Superior temporal gyrus (tissue), 1 donor: Measurements from ENCODE around the gene GABRD.
"Not testable (repeated sequence)": the region's sequence is repeated elsewhere in the genome, so short reads cannot be mapped to it uniquely, and the experiment has no call there.

ENCODE experiments used
- DNase-seq: peaks from one replicate; pipeline ENCODE4 v3.0.0-alpha.2; 2016; ENCODE audit errors: extremely low spot score

GABRD gene, protein sequence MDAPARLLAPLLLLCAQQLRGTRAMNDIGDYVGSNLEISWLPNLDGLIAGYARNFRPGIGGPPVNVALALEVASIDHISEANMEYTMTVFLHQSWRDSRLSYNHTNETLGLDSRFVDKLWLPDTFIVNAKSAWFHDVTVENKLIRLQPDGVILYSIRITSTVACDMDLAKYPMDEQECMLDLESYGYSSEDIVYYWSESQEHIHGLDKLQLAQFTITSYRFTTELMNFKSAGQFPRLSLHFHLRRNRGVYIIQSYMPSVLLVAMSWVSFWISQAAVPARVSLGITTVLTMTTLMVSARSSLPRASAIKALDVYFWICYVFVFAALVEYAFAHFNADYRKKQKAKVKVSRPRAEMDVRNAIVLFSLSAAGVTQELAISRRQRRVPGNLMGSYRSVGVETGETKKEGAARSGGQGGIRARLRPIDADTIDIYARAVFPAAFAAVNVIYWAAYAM

DNA sequence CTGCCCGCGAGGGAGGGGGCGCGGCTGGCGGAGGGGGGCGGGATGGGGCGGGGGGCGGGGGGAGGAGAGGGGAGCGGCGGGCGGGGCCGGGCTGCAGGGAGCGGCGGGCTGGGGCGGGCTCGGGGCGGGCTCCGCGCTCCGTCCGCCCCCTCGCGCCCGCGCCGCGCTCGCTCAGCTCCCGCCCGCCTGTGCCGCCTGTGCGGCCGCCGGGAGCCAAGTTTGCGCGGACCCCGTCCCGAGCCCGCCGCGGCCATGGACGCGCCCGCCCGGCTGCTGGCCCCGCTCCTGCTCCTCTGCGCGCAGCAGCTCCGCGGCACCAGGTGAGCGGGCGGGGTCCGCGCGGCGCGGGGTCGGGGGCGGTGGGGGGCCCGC lies at the start of gene GABRD:
Gene GABRD, plus strand, starts transcription at position 174 of the 372 bp plus-strand sequence. Its CDS starts 79 bp downstream, at position 253.
- DNase-seq: no peak

DNA sequence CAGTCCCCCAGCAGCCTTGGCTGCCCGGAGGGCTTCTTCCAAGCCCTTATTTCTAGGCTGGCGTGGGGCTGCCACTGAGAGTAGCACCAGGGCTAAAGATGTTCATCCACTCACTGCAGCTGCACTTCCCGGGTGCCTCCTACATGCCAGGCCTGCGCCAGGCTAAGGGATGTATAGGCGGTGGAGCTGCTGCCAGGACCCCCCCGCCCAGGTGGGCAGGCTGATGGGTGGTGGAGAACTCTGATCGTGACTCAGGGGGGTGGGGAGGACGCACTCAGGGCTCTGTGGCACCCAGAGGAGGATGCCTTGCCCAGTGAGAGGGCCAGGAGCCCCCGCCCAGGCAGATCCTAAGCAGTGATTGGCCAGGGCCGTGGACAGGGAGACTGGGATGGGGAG lies 49.6 kb upstream of the GABRD start:
- DNase-seq: no peak

DNA sequence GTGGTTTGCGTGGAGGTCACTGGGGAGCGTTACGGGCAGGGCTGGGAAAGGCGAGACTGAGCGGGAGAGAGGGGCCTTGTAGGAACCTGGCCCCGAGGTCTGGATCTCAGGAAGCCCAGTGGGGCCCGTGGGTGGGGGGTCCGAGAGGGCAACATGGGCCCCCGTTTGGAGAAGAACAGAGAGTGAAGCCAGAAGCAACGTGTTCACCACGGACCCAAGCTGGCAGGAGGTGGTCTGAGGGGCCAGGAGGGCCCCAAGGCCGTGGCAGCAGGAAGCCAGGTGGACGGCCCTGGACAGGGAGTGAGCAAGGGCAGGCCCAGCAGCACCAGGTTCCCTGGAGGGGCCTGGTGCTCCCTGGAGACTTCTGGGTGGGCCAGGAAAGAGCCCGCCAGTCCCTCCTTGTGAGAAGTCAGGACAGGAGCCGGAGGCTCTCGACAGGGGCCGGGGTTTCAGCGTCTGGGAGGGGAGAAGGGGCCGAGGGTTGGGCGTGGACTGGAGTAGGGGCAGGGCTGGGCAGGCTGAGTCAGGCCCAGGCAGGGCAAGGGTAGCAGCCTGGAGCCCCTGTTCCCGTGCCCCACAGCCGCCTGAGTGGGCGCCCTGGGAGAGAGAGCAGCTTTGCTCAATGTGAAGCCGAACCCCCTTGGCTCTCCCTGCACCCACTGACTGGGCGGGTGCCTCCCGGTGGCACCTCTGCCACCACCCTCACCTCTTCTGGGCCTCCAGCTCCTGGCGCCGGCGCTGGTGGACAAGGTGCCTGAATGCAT lies 49.0 kb upstream of the GABRD start:
- DNase-seq: no peak

DNA sequence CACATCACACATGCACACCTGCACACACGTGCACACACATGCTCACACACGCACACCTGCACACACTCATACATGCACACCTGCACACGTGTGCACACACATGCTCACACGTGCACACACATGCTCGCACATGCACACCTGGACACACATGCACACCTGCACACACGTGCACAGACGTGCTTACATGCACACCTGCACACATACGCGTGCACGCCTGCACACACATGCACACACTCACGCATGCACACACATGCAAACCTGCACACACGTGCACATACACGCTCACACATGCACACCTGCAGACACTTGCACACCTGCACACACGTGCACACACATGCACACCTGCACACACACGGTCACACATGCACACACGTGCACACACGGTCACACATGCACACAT lies 48.1 kb upstream of the GABRD start:
- no peak for DNase-seq

DNA sequence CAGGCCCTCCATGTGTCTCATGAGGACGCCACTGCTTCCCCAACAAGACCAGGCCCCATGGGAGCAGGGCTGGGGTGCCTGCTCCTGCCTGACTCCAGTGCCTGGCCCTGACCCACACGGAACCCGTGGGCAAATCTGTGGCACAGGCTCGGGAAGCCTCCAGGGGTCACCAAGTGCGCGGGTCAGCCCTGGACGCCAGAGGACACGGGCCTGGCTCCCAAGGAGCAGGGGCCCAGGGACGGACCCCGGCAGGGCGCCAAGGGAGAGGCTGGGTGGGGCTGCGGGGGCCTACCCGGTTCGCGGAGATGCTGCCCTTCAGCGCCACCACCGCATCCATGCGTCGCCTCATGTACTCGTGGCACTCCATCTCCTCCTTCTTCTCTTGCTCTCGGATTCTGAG lies 47.5 kb upstream of the GABRD start:
- no peak for DNase-seq

DNA sequence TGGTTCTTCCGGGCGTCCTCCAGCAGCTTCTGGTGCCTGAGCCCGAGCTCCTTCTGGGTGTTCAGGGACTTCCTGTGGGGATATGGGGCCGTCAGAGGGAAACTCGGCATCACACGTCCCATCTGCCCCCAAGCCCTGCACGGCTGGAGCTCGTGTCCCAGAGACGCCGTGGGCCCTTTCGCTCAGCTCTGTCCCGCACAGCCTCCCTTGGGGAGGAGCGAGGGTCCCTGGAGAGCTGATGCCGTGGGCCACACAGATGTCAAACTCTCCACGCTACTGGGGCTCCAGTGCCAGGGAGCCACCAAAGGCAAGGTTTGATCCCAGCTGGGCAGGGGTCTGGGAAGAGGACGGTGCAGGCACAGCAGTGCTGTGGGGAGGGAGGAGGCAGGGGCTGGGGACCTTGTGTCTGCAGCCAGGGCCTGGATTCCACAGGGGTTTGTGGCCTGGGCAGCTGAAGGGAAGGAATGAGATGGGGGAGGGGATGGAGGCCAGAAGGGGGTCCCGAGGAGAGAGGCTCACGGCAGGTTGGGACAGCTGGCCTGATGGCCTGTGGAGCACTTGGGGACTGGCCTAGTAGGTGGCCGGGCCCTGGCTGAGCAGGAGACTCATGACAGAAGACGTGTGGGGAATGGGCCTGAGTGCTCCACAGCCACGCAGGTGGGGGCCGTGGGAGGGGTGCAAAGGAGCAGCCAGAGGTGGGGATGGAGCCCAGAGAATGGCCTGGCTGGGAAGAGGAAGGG lies 46.0 kb upstream of the GABRD start:
- DNase-seq: no peak

DNA sequence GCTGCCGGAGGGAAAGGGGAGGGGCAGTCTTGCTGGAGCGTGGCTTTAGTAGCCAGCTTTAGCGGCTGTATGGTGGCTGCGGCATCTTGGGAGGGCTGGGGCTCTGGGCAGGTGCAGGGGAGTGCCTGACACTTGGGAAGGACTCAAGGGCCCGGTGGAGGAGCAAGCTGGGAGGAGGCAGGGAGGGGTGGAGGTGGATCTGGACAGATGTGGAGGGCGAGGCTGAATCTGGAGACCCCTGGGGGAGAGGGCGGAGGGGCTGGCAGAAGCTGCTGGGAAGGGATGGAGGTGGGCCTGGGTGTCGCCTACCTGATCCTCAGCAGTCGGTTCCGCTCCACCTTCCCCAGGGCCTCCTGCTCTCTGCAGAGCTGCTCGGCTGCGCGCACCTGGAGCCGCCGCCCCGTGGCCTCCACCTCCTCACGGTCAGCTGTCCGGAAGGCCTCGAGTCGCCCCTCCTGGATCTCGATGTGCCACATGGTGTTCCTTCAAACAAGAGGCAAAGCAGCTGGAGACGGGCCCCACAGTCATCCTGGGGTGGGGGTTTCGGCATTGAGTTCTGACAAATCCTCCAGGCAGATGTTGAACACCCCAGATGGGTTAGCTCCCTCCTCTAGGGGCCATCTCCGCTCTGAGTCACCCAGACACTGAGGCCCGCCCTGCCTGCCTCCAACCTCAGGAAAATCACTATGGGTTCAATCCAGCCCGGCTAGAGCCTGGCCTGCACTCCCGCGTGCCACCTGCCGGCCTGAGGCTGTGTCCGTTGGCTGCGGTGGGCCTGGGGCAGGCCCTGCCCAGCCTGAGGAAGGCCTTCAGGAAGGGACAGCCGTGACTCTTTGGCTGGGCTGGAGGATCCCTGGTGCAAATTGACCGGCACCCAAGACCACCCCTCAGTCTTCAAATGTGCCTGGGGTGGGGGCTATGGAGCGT lies 45.2 kb upstream of the GABRD start:
- no peak for DNase-seq

DNA sequence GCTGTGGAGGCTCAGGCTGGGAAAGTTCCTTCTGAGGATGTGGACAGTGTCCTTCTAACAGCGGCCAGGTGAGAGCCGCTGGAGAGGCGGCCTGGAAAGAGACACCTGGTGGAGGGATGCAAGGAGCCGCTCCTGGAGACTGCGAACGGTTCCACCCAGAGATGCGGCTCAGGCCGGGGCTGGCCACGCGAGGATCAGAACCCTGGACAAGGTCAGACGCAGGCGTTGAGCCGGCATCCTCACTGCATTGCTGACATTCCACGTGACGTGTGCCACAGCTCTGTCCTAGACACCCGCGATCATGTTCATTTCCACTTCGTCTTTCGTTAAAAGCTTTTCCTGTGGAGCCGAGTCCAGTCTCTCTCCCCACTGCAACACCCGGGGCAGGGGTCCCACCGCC lies 44.3 kb upstream of the GABRD start:
- DNase-seq: no peak

DNA sequence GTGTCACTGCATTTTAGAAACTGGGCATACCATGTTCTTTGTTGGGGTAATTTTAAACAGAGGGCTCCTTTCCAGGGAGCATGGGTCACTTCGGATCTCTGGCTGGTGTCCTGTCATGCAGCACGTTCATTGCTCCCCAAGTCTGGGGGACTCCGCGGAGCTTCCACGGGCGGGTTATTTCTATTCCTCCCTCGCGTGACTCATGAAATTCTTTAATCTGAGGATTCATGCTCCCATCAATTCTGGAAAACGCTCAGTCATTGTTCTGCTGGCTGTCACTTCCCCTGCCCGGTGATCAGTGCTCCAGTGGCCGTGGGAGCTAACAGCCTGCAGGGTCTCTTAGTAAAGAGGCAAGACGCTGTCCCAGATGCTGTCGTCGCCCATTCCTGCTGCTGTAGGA lies 43.6 kb upstream of the GABRD start:
- peak; percentile 10 for DNase-seq

DNA sequence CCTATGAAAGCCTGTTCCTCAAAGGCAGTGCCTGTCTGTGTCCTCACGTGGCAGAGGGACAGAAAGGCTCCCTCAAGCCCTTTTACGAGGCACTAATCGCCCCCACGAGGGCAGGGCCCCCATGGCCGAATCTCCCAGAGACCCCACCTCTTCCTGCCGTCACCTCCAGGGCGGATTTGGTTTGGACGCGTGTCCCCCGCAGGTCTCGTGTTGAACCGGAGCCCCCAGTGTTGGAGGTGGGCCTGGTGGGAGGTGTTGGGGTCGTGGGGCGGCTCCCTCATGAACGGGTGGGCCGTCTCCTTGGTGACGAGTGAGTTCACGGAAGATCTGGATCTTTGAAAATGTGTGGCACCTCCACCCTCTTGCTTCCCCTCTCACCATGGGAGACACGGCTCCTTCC lies 43.1 kb upstream of the GABRD start:
- no peak for DNase-seq

DNA sequence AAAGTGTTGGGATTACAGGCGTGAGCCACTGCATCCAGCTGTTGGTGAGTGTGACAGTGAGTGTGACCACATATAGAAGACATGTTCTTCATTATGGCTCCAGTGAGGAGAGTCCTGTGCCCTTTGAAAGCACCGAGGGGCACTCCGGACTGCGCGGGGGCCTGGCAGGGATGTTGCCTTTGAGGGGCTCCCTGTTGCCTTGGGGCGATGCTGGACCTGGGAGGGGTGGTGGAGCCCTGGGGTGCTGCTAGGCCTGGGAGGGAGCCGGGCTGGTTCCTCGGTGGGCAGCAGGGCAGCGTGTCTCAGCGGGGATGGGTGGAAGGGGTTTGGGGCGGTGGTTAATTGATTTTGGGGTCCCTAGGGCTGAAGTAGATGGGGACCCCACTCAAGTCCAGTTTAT lies 41.0 kb upstream of the GABRD start:
- DNase-seq: no peak

DNA sequence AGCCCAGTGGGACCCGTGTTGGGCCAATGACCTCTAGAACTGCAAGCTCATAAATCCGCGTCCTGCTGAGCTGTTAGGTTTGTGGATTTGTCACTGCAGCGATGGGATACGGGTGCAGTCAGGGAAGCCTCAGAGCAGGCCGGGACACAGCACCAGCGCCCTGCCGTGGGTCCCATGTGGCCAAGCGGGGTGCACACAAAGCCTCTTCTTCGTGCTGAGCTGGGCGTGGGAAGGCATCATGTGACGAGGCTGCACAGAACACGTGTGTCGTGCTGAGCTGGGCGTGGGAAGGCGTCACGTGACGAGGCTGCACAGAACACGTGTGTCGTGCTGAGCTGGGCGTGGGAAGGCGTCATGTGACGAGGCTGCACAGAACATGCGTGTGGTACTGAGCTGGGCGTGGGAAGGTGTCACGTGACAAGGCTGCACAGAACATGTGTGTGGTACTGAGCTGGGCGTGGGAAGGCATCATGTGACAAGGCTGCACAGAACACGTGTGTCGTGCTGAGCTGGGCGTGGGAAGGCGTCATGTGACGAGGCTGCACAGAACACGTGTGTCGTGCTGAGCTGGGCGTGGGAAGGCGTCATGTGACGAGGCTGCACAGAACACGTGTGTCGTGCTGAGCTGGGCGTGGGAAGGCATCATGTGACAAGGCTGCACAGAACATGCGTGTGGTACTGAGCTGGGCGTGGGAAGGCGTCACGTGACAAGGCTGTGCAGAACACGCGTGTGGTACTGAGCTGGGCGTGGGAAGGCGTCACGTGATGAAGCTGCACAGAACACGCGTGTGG lies 40.3 kb upstream of the GABRD start:
- not testable (repeated sequence) for DNase-seq

DNA sequence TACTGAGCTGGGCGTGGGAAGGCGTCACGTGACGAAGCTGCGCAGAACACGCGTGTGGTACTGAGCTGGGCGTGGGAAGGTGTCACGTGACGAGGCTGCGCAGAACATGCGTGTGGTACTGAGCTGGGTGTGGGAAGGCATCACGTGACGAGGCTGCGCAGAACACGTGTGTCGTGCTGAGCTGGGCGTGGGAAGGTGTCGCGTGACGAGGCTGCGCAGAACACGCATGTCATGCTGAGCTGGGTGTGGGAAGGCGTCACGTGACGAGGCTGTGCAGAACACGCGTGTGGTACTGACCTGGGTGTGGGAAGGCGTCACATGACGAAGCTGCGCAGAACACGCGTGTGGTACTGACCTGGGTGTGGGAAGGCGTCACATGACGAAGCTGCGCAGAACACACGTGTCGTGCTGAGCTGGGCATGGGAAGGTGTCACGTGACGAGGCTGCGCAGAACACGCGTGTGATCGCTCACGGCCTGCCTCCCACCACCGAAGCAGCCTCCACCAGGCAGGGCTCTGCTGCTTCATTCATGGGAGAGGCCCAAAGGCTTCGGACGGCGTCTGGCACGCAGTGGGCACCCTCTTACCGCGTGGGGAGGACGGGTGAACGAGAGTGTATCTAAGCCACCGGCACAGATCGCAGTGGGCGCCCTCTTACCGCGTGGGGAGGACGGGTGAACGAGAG lies 39.5 kb upstream of the GABRD start:
- no peak for DNase-seq

DNA sequence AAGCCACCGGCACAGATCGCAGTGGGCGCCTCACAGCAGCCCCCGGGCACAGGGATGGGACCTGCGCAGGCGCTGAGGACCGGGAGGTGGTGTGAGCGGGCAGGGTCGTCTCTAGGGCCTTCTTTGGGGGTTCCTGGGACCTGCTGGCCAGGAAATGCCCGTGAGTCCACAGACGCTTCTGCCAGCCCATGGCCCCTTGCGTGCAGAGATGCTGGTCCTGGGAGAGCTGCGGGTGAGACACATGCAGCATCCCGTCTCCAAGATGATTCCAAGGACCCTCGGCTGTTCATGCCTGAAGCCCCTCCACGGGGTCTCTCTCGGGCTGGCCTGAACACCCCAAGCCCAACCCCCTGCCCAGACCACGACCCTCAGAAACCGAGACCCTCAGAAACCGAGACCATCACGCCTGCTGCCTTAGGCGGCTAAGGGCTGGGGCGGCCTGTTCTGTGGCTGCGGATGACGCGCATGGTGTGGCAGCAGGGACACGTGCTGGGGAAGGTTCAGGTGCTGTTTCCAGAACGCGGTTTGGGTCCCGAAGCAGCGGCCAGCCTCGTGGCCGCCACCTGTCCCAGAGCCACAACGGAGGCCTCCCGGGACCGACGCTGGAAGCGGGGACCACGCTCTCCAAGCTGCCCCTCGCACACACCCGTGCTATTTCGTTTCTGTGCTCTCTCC lies 38.5 kb upstream of the GABRD start:
- DNase-seq: no peak

DNA sequence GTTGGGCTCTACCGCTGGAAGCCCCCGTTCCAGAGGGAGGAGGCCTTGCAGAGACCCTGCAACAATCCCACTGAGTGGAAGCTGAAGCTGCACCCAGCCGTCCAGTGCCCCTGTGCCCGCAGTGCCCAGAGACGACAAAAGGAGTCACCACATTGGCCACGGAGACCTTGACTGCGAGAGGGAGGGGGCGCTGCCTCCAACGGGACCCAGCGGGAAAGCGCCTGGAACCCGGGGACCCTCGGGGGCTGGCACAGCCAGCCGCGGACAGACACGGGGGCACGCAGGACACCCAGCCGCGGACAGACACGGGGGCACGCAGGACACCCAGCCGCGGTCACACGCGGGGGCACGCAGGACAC lies 38.0 kb upstream of the GABRD start:
- DNase-seq: no peak

DNA sequence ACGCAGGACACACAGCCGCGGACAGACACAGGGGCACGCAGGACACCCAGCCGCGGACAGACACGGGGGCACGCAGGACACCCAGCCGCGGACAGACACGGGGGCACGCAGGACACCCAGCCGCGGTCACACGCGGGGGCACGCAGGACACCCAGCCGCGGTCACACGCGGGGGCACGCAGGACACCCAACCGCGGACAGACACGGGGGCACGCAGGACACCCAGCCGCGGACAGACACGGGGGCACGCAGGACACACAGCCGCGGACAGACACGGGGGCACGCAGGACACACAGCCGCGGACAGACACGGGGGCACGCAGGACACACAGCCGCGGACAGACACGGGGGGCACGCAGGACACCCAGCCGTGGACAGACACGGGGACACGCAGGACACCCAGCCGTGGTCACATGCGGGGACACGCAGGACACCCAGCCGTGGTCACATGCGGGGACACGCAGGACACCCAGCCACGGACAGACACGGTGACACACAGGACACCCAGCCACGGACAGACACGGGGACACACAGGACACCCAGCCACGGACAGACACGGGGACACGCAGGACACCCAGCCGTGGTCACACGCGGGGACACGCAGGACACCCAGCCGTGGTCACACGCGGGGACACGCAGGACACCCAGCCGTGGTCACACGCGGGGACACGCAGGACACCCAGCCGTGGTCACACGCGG lies 37.4 kb upstream of the GABRD start:
- DNase-seq: not testable (repeated sequence)

DNA sequence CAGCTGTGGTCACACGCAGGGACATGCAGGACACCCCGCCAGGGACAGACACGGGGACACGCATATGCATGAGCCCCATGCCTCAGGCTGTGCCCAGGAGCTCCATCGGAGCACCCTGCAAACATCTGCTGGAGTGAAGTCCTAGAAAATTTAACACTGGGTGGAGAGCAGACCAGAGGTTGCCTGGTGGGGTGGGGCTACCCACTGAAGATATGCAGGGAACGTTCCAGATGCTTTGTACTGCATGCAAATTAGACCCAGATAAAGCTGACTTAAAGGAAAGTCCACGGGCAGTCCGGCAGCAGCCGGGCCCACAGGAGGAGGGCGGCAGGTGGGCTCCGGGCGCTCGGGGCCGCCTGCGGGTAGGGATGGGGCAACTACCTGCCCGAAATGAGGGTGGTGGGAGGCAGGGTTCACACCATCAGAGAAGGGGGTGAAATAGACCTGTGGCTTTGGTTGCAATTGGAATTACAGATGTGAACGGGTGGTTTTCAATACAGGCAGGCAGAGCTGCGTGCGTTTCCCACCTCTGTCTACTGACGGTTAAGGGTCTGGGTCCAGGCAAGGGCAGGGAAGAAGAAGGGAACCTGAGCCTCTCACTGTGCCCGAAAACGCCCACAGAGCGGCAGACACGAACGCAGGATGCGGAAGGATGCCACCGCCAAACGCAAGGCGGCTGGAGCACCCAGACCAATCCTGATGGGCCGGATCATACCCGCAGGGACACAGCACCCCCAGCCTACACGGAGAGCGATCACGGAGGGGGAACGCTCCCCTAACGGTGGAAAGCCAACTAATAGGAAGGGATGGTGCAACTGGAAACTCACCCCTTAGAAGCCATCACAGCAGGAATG lies 36.5 kb upstream of the GABRD start:
- peak; percentile 15 for DNase-seq

DNA sequence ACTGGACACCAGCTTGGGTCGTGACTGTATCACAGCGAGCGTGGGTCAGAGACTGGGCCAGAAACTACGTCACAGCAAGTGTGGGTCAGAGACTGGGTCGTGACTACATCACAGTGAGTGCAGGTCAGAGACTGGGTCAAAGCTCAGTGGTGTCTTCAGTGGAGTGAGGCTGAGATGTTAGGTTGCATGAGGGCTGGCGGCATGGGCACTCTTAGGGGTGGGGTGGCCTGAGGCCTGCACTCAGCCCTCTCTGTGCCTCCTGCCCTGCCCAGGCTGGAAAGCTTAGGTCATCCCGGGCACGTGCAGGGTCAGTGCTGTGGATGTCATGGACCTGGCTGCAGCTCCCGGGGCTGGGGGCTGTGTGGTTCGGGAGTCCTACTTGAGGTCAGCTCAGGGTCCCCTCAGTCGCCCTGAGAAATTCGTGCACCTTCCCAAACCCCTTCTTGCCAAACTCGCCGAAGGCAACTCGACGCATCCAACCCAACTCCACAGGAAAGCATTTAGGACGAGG lies 34.5 kb upstream of the GABRD start:
- DNase-seq: no peak
